ENCODE results near the gene ATG4B.

ATG4B gene

DNA sequence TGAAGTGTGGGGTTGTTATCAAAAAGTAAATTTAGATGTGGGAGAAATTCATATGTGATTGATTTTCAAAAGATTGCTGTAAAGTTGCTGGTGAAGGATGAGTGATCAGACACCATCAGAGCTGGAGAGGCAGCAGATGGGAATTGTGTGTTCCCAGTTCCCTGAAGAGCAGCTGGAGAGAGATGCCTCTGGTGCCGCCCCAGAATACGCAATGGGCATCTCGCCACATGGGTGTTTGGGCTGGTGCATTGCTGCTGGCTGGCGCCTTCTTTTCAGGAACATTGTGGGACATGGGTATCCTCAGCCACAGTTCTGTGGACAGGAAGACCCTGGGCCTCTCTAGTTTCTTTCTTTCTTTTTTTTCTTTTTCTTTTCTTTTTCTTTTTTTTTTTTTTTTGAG lies 11.9 kb downstream of the ATG4B start:
- no peak for TF ChIP-seq ZNF384 (IDR thresholded peaks at IDR 0.05)
- no peak for TF ChIP-seq TARDBP (IDR thresholded peaks at IDR 0.05)
- TF ChIP-seq LEF1 (IDR thresholded peaks at IDR 0.05; ENCODE audit: borderline replicate concordance), result no peak
- POLR2A ChIA-PET, result no interaction called here
- DNase-seq (ENCODE audit: extremely low spot score), result no peak
- CTCF ChIA-PET, result no interaction called here

DNA sequence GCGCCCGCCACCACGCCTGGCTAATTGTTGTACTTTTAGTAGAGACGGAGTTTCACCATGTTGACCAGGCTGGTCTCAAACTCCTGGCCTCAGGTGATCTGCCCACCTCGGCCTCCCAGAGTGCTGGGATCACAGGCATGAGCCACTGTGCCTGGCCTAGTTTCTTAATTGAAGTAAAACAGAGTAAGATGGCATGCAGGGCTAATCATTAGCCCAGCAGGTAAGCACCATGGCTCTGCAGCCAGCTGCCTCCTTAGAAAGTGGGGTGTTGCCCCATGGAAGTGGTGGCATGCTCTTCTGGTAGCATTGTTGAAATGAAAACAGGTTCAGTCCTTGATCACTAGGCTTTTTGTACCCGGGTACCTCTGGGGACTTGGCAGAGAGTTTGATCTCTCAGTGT lies 12.4 kb downstream of the ATG4B start:
- ChIA-PET CTCF (no interaction called here), POLR2A (no interaction called here)
- no peak for DNase-seq (ENCODE audit: extremely low spot score)
- TF ChIP-seq FOXM1 (IDR thresholded peaks at IDR 0.05; ENCODE audit: borderline replicate concordance) (no peak), CTBP1 (IDR thresholded peaks at IDR 0.05; ENCODE audit: borderline replicate concordance) (no peak), TARDBP (IDR thresholded peaks at IDR 0.05) (no peak), BHLHE40 (IDR thresholded peaks at IDR 0.05; ENCODE audit: borderline replicate concordance) (no peak), L3MBTL2 (conservative IDR thresholded peaks at IDR 0.05) (no peak), SUZ12 (IDR thresholded peaks at IDR 0.05) (no peak)

DNA sequence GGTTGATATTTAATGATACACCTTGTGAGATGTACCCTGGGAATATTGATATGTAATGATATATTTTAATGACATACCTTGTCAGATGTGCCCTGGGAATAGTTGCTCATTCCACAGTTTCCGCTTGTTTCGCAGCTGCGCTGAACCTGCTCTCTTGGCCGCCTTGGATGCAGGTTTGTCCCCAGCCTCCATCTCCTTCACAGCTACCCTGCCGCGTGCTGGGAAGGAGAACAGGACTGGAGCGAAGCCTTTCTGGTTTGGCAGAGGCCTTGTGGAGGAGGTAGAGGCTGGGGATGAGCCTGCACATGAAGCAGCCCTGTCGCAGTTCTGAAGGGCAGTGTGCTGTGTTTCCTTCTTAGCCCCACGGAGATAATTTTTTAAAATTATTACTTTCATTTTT lies 14.6 kb downstream of the ATG4B start:
- TF ChIP-seq L3MBTL2 (conservative IDR thresholded peaks at IDR 0.05), result no peak
- TF ChIP-seq FOXK2 (IDR thresholded peaks at IDR 0.05), result no peak
- no peak for TF ChIP-seq ELF4 (IDR thresholded peaks at IDR 0.05)
- TF ChIP-seq SP1 (IDR thresholded peaks at IDR 0.05), result no peak
- TF ChIP-seq LEF1 (IDR thresholded peaks at IDR 0.05; ENCODE audit: borderline replicate concordance), result no peak
- TF ChIP-seq FOXA1 (IDR thresholded peaks at IDR 0.05), result no peak
- TF ChIP-seq, protein P1, sequence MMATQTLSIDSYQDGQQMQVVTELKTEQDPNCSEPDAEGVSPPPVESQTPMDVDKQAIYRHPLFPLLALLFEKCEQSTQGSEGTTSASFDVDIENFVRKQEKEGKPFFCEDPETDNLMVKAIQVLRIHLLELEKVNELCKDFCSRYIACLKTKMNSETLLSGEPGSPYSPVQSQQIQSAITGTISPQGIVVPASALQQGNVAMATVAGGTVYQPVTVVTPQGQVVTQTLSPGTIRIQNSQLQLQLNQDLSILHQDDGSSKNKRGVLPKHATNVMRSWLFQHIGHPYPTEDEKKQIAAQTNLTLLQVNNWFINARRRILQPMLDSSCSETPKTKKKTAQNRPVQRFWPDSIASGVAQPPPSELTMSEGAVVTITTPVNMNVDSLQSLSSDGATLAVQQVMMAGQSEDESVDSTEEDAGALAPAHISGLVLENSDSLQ (IDR thresholded peaks at IDR 0.05), result no peak
- no peak for TF ChIP-seq BHLHE40 (IDR thresholded peaks at IDR 0.05; ENCODE audit: borderline replicate concordance)
- no peak for TF ChIP-seq SUZ12 (IDR thresholded peaks at IDR 0.05)
- no peak for TF ChIP-seq NFRKB (IDR thresholded peaks at IDR 0.05)
- TF ChIP-seq TARDBP (IDR thresholded peaks at IDR 0.05), result no peak
- TF ChIP-seq HDGF (IDR thresholded peaks at IDR 0.05; ENCODE audit: borderline replicate concordance), result no peak
- TF ChIP-seq FOXM1 (IDR thresholded peaks at IDR 0.05; ENCODE audit: borderline replicate concordance), result no peak
- no peak for TF ChIP-seq CTBP1 (IDR thresholded peaks at IDR 0.05; ENCODE audit: borderline replicate concordance)
- no peak for TF ChIP-seq ZNF384 (IDR thresholded peaks at IDR 0.05)
- no peak for TF ChIP-seq ARNT (IDR thresholded peaks at IDR 0.05)
- ChIA-PET CTCF (no interaction called here), POLR2A (no interaction called here)
- no peak for DNase-seq (ENCODE audit: extremely low spot score)

DNA sequence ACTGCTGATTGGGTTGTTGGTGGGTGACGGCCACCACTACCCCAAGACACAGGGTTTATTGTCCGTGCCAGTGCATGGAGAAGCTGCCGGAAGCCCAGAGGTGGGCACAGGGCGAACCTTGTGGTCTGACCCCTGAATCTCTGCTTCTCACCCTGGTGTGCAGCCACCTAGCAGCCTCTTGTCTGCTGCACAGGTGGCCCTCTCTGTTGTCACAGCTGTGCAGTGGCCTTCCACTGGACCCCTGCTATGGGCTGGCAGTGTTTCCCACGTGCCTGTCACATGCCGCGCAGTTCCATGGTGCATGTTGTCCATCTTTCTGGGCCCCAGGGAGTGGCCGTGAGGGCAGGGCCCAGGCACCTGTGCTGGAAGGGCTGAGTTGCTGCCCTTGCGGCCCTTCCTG lies 15.2 kb downstream of the ATG4B start:
- ChIA-PET CTCF (no interaction called here), POLR2A (no interaction called here)
- no peak for TF ChIP-seq FOXK2 (IDR thresholded peaks at IDR 0.05)
- TF ChIP-seq LEF1 (IDR thresholded peaks at IDR 0.05; ENCODE audit: borderline replicate concordance), result no peak
- TF ChIP-seq FOXA1 (IDR thresholded peaks at IDR 0.05), result no peak
- TF ChIP-seq ZNF384 (IDR thresholded peaks at IDR 0.05), result no peak
- TF ChIP-seq BHLHE40 (IDR thresholded peaks at IDR 0.05; ENCODE audit: borderline replicate concordance), result no peak
- no peak for TF ChIP-seq L3MBTL2 (conservative IDR thresholded peaks at IDR 0.05)
- no peak for TF ChIP-seq FOXM1 (IDR thresholded peaks at IDR 0.05; ENCODE audit: borderline replicate concordance)
- no peak for TF ChIP-seq CTBP1 (IDR thresholded peaks at IDR 0.05; ENCODE audit: borderline replicate concordance)
- TF ChIP-seq, protein P1 (IDR thresholded peaks at IDR 0.05), result no peak
- no peak for TF ChIP-seq SP1 (IDR thresholded peaks at IDR 0.05)
- TF ChIP-seq ARNT (IDR thresholded peaks at IDR 0.05), result no peak
- no peak for TF ChIP-seq SUZ12 (IDR thresholded peaks at IDR 0.05)
- no peak for TF ChIP-seq ELF4 (IDR thresholded peaks at IDR 0.05)
- no peak for DNase-seq (ENCODE audit: extremely low spot score)

DNA sequence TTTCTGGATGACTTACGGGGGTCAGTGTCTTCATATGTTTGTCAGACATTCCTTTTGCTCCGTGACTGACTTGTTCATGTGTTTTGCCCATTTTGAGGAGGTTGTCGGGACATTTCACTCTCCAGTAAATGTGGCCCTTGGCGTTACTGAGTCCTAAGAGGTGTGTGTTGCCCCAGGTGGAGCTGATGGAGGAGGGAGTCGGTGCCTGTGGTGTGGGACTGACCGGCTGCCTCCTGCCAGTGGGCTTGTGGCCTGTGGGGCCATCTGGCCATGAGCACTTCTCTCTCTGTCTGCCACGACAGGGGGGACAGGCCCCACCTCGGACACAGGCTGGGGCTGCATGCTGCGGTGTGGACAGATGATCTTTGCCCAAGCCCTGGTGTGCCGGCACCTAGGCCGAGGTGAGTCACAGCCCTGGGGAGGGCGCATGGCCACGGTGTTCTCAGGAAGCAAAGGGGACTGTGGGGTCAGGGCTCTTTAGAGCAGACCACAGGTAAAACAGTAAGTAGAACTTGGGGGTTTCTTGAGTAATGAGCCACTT lies 15.8 kb downstream of the ATG4B start:
- TF ChIP-seq SP1 (IDR thresholded peaks at IDR 0.05) (no peak), NFRKB (IDR thresholded peaks at IDR 0.05) (no peak), FOXK2 (IDR thresholded peaks at IDR 0.05) (no peak), CTBP1 (IDR thresholded peaks at IDR 0.05; ENCODE audit: borderline replicate concordance) (no peak), HDGF (IDR thresholded peaks at IDR 0.05; ENCODE audit: borderline replicate concordance) (no peak), FOXA1 (IDR thresholded peaks at IDR 0.05) (no peak), ELF4 (IDR thresholded peaks at IDR 0.05) (no peak), TARDBP (IDR thresholded peaks at IDR 0.05) (no peak), SUZ12 (IDR thresholded peaks at IDR 0.05) (no peak), L3MBTL2 (conservative IDR thresholded peaks at IDR 0.05) (no peak), ZNF384 (IDR thresholded peaks at IDR 0.05) (no peak), BHLHE40 (IDR thresholded peaks at IDR 0.05; ENCODE audit: borderline replicate concordance) (no peak), LEF1 (IDR thresholded peaks at IDR 0.05; ENCODE audit: borderline replicate concordance) (no peak), FOXM1 (IDR thresholded peaks at IDR 0.05; ENCODE audit: borderline replicate concordance) (no peak)
- TF ChIP-seq, protein P1 (IDR thresholded peaks at IDR 0.05), result no peak
- ChIA-PET POLR2A (no interaction called here), CTCF (no interaction called here)
- no peak for DNase-seq (ENCODE audit: extremely low spot score)

DNA sequence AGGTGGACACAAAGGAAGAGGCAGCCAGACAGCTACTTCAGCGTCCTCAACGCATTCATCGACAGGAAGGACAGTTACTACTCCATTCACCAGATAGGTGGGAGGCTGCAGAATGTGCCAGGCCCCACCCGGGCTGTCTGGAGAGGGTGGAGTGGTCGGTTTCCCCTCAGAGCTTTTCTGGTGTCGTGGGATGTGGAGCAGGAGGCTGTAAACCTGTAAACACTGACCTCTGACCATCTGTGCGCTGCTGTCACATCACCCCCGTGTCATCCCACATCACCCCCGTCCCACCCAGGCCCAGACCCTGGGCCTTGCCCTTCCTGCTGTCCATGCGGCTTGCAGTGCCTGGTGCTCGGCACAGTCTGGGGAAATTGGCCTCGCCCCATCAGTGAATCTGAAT lies 17.1 kb downstream of the ATG4B start:
- TF ChIP-seq SUZ12 (IDR thresholded peaks at IDR 0.05) (no peak), L3MBTL2 (conservative IDR thresholded peaks at IDR 0.05) (no peak), ARNT (IDR thresholded peaks at IDR 0.05) (no peak), NFRKB (IDR thresholded peaks at IDR 0.05) (no peak), HDGF (IDR thresholded peaks at IDR 0.05; ENCODE audit: borderline replicate concordance) (no peak), CTBP1 (IDR thresholded peaks at IDR 0.05; ENCODE audit: borderline replicate concordance) (no peak), FOXM1 (IDR thresholded peaks at IDR 0.05; ENCODE audit: borderline replicate concordance) (no peak), TARDBP (IDR thresholded peaks at IDR 0.05) (no peak), BHLHE40 (IDR thresholded peaks at IDR 0.05; ENCODE audit: borderline replicate concordance) (no peak), FOXA1 (IDR thresholded peaks at IDR 0.05) (no peak), FOXK2 (IDR thresholded peaks at IDR 0.05) (no peak), ELF4 (IDR thresholded peaks at IDR 0.05) (no peak), ZNF384 (IDR thresholded peaks at IDR 0.05) (no peak), SP1 (IDR thresholded peaks at IDR 0.05) (no peak), LEF1 (IDR thresholded peaks at IDR 0.05; ENCODE audit: borderline replicate concordance) (no peak)
- TF ChIP-seq, protein P1 (IDR thresholded peaks at IDR 0.05), result no peak
- CTCF ChIA-PET, result no interaction called here
- DNase-seq (ENCODE audit: extremely low spot score), result no peak
- POLR2A ChIA-PET, result no interaction called here

Measured in HEK293T (cell line).